Measurements from ENCODE around the gene ANO6.

ANO6 gene

GRCh38 chr12:45192707-45193106 is 23.2 kb upstream of the ANO6 start:
- TF ChIP-seq CTCF (IDR thresholded peaks at IDR 0.05; ENCODE audit: low read depth, low read length, missing control alignments): no peak
- no peak overlapping the region for H3K4me3 ChIP-seq (ENCODE audit: low read depth, low read length)
- no peak for DNase-seq (ENCODE audit: low read depth)

- TF ChIP-seq CTCF (IDR thresholded peaks at IDR 0.05; ENCODE audit: low read depth, low read length, missing control alignments): no peak
- DNase-seq (ENCODE audit: low read depth): no peak
- no peak overlapping the region for H3K4me3 ChIP-seq (ENCODE audit: low read depth, low read length)
Measured at GRCh38 chr12:45200491-45201043, 15.3 kb upstream of the ANO6 start.

- TF ChIP-seq CTCF (IDR thresholded peaks at IDR 0.05; ENCODE audit: low read depth, low read length, missing control alignments): no peak
- H3K4me3 ChIP-seq (ENCODE audit: low read depth, low read length): no peak overlapping the region
- no peak for DNase-seq (ENCODE audit: low read depth)
Measured at GRCh38 chr12:45203767-45204166, 12.1 kb upstream of the ANO6 start.

- TF ChIP-seq CTCF (IDR thresholded peaks at IDR 0.05; ENCODE audit: low read depth, low read length, missing control alignments): no peak
- no peak for DNase-seq (ENCODE audit: low read depth)
- no peak overlapping the region for H3K4me3 ChIP-seq (ENCODE audit: low read depth, low read length)
Measured at GRCh38 chr12:45204757-45205156, 11.1 kb upstream of the ANO6 start.

GRCh38 chr12:45205165-45205825 is 10.6 kb upstream of the ANO6 start:
- no peak for TF ChIP-seq CTCF (IDR thresholded peaks at IDR 0.05; ENCODE audit: low read depth, low read length, missing control alignments)
- DNase-seq (ENCODE audit: low read depth): no peak
- H3K4me3 ChIP-seq (ENCODE audit: low read depth, low read length): no peak overlapping the region

- no peak for TF ChIP-seq CTCF (IDR thresholded peaks at IDR 0.05; ENCODE audit: low read depth, low read length, missing control alignments)
- DNase-seq (ENCODE audit: low read depth): no peak
- no peak overlapping the region for H3K4me3 ChIP-seq (ENCODE audit: low read depth, low read length)
Measured at GRCh38 chr12:45208604-45209487, 7.0 kb upstream of the ANO6 start.
